Measurements from ENCODE around the gene LPIN3.

DNA sequence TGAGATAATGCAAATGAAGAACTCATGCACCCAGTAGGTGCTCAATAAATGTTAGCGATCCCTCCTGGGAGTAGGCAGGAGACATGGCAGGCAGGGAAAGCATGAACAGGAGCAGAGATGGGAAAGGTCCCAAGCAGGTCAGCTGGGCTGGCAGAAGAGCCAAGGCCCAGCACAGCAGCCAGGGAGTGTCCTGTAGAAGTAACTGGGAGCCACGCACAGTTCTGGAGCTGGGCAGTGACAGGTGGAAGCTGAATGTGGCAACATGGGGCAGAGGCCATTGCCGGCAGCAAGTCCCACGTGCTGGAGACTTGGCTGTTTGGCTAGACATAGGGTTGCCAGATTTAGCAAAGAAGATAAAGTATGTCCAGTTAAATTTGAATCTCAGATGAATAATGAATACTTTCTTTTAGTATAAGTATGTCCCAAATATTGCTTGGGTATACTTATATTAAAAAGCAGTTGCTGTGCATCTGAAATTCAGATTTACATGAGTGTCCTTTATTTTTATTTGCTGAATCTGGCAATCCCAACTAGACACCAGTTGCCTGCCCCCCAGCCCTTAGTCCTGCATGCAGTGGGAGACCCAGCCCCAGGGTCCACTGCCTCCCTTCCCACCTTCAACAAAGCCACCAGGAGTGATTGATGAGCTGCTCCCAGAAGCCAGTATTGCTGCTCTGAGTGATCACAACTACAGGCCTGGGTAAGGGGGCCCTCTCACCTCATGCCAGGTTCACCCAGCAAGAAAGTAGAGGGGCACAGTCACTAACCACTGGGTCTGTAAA lies 3.7 kb upstream of the LPIN3 start:
- TF ChIP-seq, protein P1, sequence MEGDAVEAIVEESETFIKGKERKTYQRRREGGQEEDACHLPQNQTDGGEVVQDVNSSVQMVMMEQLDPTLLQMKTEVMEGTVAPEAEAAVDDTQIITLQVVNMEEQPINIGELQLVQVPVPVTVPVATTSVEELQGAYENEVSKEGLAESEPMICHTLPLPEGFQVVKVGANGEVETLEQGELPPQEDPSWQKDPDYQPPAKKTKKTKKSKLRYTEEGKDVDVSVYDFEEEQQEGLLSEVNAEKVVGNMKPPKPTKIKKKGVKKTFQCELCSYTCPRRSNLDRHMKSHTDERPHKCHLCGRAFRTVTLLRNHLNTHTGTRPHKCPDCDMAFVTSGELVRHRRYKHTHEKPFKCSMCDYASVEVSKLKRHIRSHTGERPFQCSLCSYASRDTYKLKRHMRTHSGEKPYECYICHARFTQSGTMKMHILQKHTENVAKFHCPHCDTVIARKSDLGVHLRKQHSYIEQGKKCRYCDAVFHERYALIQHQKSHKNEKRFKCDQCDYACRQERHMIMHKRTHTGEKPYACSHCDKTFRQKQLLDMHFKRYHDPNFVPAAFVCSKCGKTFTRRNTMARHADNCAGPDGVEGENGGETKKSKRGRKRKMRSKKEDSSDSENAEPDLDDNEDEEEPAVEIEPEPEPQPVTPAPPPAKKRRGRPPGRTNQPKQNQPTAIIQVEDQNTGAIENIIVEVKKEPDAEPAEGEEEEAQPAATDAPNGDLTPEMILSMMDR (IDR thresholded peaks at IDR 0.05; ENCODE audit: poor library complexity) = no peak
- no peak for TF ChIP-seq EZH2 (IDR thresholded peaks at IDR 0.05; ENCODE audit: borderline replicate concordance)

Data from hepatocyte (in vitro differentiated cells).